Body of pancreas (tissue), 4 donors: ENCODE measurements around the gene CMC1.

ENCODE experiments used
- CTCF ChIP-seq, 7 experiments: fragments of 450-650 bp in 4 of 7; fragments of 200-600 bp in 3 of 7; sonication (generic) in 3 of 7; IDR thresholded peaks; one replicate each; pipeline ENCODE4 v1.5.1; 2016 to 2019; ENCODE audit warnings: antibody characterized with exemption in 7 of 7
- POLR2A ChIP-seq, 3 donors: fragments of 450-650 bp; IDR thresholded peaks; one replicate each; pipeline ENCODE4 v1.6.1; 2016; ENCODE audit warnings: antibody characterized with exemption in 3 of 3, mild to moderate bottlenecking in 2 of 3

GRCh38 chr3:28347374-28348264 is 106.2 kb downstream of the CMC1 start:
- TF ChIP-seq CTCF (IDR thresholded peaks at IDR 0.05): no peak
- TF ChIP-seq POLR2A (IDR thresholded peaks at IDR 0.05): no peak
